ENCODE results near the gene ENAH. TPM values are rescaled to one million over a fixed set of nuclear protein-coding genes. Genes with fewer than 3 reads are reported as not detected.

ENAH gene
- total and polyA plus RNA-seq, 2 experiments from 2014 or later, result 109 to 184 TPM

DNA sequence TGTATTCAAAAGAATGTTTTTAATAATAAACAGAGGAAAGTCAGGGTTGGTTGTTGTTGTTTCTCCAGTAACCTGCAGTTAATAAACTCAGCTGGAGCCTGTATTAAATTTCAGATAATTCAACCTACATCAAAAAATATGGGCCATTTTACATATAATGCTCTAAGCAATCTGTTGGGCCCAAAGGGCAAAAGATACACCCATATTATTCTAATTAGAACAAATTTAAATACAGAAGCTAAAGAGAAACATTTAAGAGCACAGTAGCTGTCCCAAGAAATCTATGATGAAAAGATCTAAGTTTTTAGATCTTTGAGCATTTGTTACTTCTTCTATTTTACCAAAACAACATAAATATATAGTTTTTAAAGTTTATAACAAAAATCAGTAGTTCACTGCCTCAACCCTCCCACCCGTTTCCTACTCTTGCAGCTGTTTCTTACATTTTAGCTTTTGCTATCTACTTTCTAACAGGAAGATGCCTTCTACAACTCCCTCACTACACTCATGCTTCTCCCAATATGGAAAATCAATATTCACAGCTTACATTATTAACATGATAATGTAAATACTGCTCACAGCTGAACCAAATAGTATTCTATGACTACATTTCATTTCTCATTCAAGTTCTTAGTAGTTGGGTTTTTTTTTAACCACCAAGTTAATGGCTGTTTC, 130.2 kb downstream of the ENAH start (continued):
- TF ChIP-seq, protein P1, sequence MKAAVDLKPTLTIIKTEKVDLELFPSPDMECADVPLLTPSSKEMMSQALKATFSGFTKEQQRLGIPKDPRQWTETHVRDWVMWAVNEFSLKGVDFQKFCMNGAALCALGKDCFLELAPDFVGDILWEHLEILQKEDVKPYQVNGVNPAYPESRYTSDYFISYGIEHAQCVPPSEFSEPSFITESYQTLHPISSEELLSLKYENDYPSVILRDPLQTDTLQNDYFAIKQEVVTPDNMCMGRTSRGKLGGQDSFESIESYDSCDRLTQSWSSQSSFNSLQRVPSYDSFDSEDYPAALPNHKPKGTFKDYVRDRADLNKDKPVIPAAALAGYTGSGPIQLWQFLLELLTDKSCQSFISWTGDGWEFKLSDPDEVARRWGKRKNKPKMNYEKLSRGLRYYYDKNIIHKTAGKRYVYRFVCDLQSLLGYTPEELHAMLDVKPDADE (IDR thresholded peaks at IDR 0.05), result no peak

DNA sequence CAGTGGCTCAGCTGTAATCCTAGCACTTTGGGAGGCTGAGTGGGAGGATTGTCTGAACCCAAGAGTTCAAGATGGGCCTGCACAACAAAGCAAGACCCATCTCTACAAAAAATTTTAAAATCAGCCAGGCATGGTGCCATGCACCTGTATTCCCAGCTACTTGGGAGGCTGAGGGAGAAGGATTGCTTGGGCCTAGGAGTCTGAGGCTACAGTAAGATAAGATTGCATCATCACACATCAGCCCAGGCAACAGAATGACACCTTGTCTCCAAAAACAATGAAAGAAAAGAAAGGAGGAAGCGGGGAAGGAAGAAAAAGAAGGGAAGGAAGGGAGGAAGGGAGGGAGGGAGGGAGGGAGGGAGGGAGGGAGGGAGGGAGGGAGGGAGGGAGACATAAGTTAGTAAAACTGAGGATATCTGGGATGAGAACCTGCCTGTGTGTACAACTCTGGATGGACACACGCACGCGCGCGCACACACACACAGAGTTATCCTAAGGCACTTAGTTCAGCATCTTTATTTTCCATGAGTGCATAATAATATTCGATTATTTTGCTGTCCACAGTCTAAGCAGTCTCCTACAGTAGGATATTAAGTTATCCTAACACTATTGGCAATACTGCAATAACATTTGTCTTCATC, 132.2 kb downstream of the ENAH start:
- Histone ChIP-seq H3K9me2 (ENCODE audit: insufficient read depth) (no peaks in the 10 kb centered on the region), H3K4me2 (no peak overlapping the region), H3K4me3 (no peak overlapping the region), H3K79me2 (replicated peaks; ENCODE audit: insufficient read depth) (peaks cover 89% of the 10 kb centered on the region), H3K4me1 (ENCODE audit: insufficient read depth) (peaks cover 56% of the 10 kb centered on the region), H3K27me3 (ENCODE audit: insufficient read depth) (no peaks in the 10 kb centered on the region), H3K27ac (ENCODE audit: low read depth) (peak overlapping the region; percentile 68), H3F3A (replicated peaks; ENCODE audit: low read depth) (0 out of 2 replicates have a peak, but pooled peaks cover 5% of the 10 kb centered on the region), H4K20me1 (replicated peaks; ENCODE audit: insufficient read depth) (peaks cover 6% of the 10 kb centered on the region), H2AFZ (no peak overlapping the region), H3K36me3 (ENCODE audit: insufficient read depth) (no peaks in the 10 kb centered on the region)
- ATAC-seq, result no peak
- peaks cover 36% of the 10 kb centered on the region for H3K36me3 Mint-ChIP-seq (ENCODE audit: low read depth)
- peaks cover 52% of the 10 kb centered on the region for H3K4me1 Mint-ChIP-seq
- no peak for DNase-seq (ENCODE audit: low spot score)
- H3K4me3 Mint-ChIP-seq, result no peak overlapping the region
- peaks cover 9% of the 10 kb centered on the region for H3K27me3 Mint-ChIP-seq (ENCODE audit: insufficient read depth, low read depth, poor library complexity)
- peak overlapping the region; percentile 80; the same call in 1 of the 2 replicates for H3K27ac Mint-ChIP-seq
- peaks cover 3% of the 10 kb centered on the region; the same call in 2 of the 3 replicates for H3K9me3 Mint-ChIP-seq
- TF ChIP-seq ZNF462 (CRISPR knock-in tag; IDR thresholded peaks at IDR 0.05) (no peak), EZH2 (IDR thresholded peaks at IDR 0.05; ENCODE audit: low read depth, unreplicated experiment) (no peak), NANOG (IDR thresholded peaks at IDR 0.05; ENCODE audit: borderline replicate concordance) (no peak), EZH2phosphoT487 (IDR thresholded peaks at IDR 0.05; ENCODE audit: unreplicated experiment) (no peak), STAT1 (IDR thresholded peaks at IDR 0.05; ENCODE audit: unreplicated experiment) (no peak), CTCF (conservative IDR thresholded peaks at IDR 0.05; ENCODE audit: low read depth in 2 of 2) (no peak), POLR2AphosphoS5 (IDR thresholded peaks at IDR 0.05; ENCODE audit: low read depth) (no peak), ZNF114 (CRISPR knock-in tag; IDR thresholded peaks at IDR 0.05) (no peak), JUNB (IDR thresholded peaks at IDR 0.05; ENCODE audit: unreplicated experiment) (no peak), CREB1 (CRISPR knock-in tag; IDR thresholded peaks at IDR 0.05; ENCODE audit: low read depth) (no peak)
- TF ChIP-seq, protein P2, sequence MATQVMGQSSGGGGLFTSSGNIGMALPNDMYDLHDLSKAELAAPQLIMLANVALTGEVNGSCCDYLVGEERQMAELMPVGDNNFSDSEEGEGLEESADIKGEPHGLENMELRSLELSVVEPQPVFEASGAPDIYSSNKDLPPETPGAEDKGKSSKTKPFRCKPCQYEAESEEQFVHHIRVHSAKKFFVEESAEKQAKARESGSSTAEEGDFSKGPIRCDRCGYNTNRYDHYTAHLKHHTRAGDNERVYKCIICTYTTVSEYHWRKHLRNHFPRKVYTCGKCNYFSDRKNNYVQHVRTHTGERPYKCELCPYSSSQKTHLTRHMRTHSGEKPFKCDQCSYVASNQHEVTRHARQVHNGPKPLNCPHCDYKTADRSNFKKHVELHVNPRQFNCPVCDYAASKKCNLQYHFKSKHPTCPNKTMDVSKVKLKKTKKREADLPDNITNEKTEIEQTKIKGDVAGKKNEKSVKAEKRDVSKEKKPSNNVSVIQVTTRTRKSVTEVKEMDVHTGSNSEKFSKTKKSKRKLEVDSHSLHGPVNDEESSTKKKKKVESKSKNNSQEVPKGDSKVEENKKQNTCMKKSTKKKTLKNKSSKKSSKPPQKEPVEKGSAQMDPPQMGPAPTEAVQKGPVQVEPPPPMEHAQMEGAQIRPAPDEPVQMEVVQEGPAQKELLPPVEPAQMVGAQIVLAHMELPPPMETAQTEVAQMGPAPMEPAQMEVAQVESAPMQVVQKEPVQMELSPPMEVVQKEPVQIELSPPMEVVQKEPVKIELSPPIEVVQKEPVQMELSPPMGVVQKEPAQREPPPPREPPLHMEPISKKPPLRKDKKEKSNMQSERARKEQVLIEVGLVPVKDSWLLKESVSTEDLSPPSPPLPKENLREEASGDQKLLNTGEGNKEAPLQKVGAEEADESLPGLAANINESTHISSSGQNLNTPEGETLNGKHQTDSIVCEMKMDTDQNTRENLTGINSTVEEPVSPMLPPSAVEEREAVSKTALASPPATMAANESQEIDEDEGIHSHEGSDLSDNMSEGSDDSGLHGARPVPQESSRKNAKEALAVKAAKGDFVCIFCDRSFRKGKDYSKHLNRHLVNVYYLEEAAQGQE (IDR thresholded peaks at IDR 0.05; ENCODE audit: unreplicated experiment), result no peak
